HepG2 (cell line): ENCODE results near the gene ASXL1. TPM values are rescaled to one million over a fixed set of nuclear protein-coding genes. Genes with fewer than 3 reads are reported as not detected.

ENCODE experiments used
- ATF7-NPFF ChIP-seq: sonication (generic); formaldehyde crosslinking; IDR thresholded peaks from 2 replicates; pipeline ENCODE4 v1.8.1; 2023; ENCODE audit warnings: mild to moderate bottlenecking, low read depth, missing genetic modification reagents, moderate library complexity
- DNMT3B ChIP-seq: conservative IDR thresholded peaks from 2 replicates; pipeline ENCODE4 v1.6.1; 2016; ENCODE audit warnings: missing biosample characterization, control low read depth
- ETV5 ChIP-seq: IDR thresholded peaks from 2 replicates; pipeline ENCODE4 v1.6.1; 2018; ENCODE audit warnings: missing biosample characterization, missing genetic modification reagents, inconsistent platforms, borderline replicate concordance
- HHEX ChIP-seq: IDR thresholded peaks from 2 replicates; pipeline ENCODE4 v1.6.1; 2016; ENCODE audit warnings: control low read depth
- KMT2B ChIP-seq: IDR thresholded peaks from 2 replicates; pipeline ENCODE4 v1.6.1; 2016; ENCODE audit warnings: missing genetic modification reagents, missing compliant biosample characterization
- RARG ChIP-seq: sonication (generic); formaldehyde crosslinking; IDR thresholded peaks from 2 replicates; pipeline ENCODE4 v1.4.0; 2020; ENCODE audit warnings: low read depth, mild to moderate bottlenecking, missing genetic modification reagents
- RFXANK ChIP-seq: IDR thresholded peaks from 2 replicates; pipeline ENCODE4 v1.6.1; 2016
- SP5 ChIP-seq: IDR thresholded peaks from 2 replicates; pipeline ENCODE4 v1.6.1; 2016; ENCODE audit warnings: low read depth, borderline replicate concordance
- ZBTB38 ChIP-seq: sonication (generic); formaldehyde crosslinking; IDR thresholded peaks from 2 replicates; pipeline ENCODE4 v1.5.1; 2020; ENCODE audit warnings: mild to moderate bottlenecking, missing genetic modification reagents
- ZNF124 ChIP-seq: sonication (generic); formaldehyde crosslinking; IDR thresholded peaks from 2 replicates; pipeline ENCODE4 v1.4.0; 2020; ENCODE audit warnings: missing genetic modification reagents
- ZNF326 ChIP-seq: sonication (generic); formaldehyde crosslinking; IDR thresholded peaks from 2 replicates; pipeline ENCODE4 v1.4.0; 2020; ENCODE audit warnings: missing genetic modification reagents, borderline replicate concordance
- ZNF432 ChIP-seq: sonication (generic); formaldehyde crosslinking; IDR thresholded peaks from 2 replicates; pipeline ENCODE4 v1.5.0; 2020; ENCODE audit warnings: missing genetic modification reagents, mild to moderate bottlenecking, borderline replicate concordance
- ZNF446 ChIP-seq: sonication (generic); formaldehyde crosslinking; IDR thresholded peaks from 2 replicates; pipeline ENCODE4 v1.5.0; 2020; ENCODE audit warnings: mild to moderate bottlenecking, missing genetic modification reagents
- ZNF530 ChIP-seq: sonication (generic); formaldehyde crosslinking; IDR thresholded peaks from 2 replicates; pipeline ENCODE4 v1.5.0; 2020; ENCODE audit warnings: low read depth, mild to moderate bottlenecking, missing genetic modification reagents
- ZNF570 ChIP-seq: sonication (generic); formaldehyde crosslinking; IDR thresholded peaks from 2 replicates; pipeline ENCODE4 v1.4.0; 2020; ENCODE audit warnings: mild to moderate bottlenecking, missing genetic modification reagents, borderline replicate concordance
- ZNF749 ChIP-seq: sonication (generic); formaldehyde crosslinking; IDR thresholded peaks from 2 replicates; pipeline ENCODE4 v1.8.0; 2022; ENCODE audit warnings: mild to moderate bottlenecking, missing genetic modification reagents, moderate library complexity, borderline replicate concordance
- polyA plus RNA-seq, 8 experiments: library from polyadenylated mRNA; depleted of rRNA in 3 of 8; stranded (reverse) in 7 of 8; unstranded in 1 of 8; fragments of >200 nt; fragmentation: Illumina TruSeq in 4 of 8; extraction: Trizol in 4 of 8; gene quantifications; 2 replicates each; pipeline versions ENCODE4 v1.2.1 to v1.2.3, GENCODE V29; 2011 to 2016; ENCODE audit warnings: low read depth in 4 of 8, missing spikeins in 1 of 8, mixed read lengths in 1 of 8; ENCODE audit not compliant: insufficient read depth in 1 of 8
- total RNA-seq, 5 experiments: library from RNA; depleted of rRNA; stranded (reverse); fragments of >200 nt; fragmentation: Illumina TruSeq; extraction: Trizol; gene quantifications; 2 replicates each; pipeline ENCODE4 v1.2.3, GENCODE V29; 2016; ENCODE audit warnings: low read depth in 1 of 5
- TF ChIP-seq, protein P1 (sequence below): sonication (generic); formaldehyde crosslinking; IDR thresholded peaks from 2 replicates; pipeline ENCODE4 v1.4.0; 2020; ENCODE audit warnings: missing genetic modification reagents, borderline replicate concordance
- TF ChIP-seq, protein P2 (sequence below): IDR thresholded peaks from 2 replicates; pipeline ENCODE4 v1.4.0; 2020; ENCODE audit warnings: mild to moderate bottlenecking, missing genetic modification reagents
- TF ChIP-seq, protein P3 (sequence below): sonication (generic); formaldehyde crosslinking; IDR thresholded peaks from 2 replicates; pipeline ENCODE4 v1.5.0; 2020; ENCODE audit warnings: mild to moderate bottlenecking, low read depth, missing genetic modification reagents, borderline replicate concordance
- TF ChIP-seq, protein P4 (sequence below): sonication (generic); formaldehyde crosslinking; IDR thresholded peaks from 2 replicates; pipeline ENCODE4 v1.5.0; 2020; ENCODE audit warnings: mild to moderate bottlenecking, missing genetic modification reagents, borderline replicate concordance

Gene ASXL1
- total and polyA plus RNA-seq, 2 of the 13 experiments (the other 11 are each of a cell fraction or from before 2014, with no cell fraction given) = 62.1 to 74.8 TPM

DNA sequence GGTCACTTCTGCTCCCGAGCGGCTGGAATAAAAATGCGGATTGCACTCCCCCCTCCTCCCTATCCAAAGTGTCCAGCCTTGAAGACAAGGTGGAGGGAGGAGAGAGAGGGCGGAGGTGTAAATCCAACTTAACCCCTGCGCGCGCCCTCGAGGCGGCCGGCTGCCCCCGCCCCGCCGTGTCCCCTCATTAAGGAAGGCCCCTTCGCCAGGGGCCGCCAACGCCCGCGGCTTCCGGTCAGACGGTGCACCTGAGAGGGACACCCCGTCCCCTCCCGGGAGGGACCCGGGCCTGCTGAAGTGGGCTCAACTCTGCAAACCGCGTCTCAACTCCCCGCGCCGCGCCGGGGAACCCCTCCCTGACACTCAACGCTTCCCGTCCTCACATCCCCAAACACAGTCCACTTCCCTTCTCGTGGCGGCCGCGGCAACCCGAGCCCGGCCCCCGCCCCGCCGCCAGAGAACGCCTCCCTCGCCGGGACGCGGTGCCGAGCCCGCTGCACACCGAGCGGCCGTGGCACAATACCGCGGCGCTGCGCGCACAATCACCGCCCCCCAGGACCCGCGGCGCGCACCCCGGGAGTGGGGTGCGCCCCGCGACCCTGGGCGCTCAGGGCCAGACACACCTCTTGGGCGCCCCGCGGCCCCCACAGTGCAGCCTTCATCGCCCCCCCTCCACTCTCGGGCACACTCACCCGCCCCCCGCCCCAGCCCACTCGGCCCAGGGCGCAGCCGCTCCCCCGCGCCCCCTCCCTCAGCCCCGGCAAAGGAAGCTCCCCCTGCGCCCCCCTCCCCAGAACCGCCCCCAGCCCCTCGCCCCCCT, 124.5 kb downstream of the ASXL1 start (continued):
- TF ChIP-seq, protein P1, sequence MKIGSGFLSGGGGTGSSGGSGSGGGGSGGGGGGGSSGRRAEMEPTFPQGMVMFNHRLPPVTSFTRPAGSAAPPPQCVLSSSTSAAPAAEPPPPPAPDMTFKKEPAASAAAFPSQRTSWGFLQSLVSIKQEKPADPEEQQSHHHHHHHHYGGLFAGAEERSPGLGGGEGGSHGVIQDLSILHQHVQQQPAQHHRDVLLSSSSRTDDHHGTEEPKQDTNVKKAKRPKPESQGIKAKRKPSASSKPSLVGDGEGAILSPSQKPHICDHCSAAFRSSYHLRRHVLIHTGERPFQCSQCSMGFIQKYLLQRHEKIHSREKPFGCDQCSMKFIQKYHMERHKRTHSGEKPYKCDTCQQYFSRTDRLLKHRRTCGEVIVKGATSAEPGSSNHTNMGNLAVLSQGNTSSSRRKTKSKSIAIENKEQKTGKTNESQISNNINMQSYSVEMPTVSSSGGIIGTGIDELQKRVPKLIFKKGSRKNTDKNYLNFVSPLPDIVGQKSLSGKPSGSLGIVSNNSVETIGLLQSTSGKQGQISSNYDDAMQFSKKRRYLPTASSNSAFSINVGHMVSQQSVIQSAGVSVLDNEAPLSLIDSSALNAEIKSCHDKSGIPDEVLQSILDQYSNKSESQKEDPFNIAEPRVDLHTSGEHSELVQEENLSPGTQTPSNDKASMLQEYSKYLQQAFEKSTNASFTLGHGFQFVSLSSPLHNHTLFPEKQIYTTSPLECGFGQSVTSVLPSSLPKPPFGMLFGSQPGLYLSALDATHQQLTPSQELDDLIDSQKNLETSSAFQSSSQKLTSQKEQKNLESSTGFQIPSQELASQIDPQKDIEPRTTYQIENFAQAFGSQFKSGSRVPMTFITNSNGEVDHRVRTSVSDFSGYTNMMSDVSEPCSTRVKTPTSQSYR (CRISPR knock-in tag) = peak; percentile 27
- TF ChIP-seq KMT2B (peak; percentile 52; the same call in 1 of the 2 replicates), SP5 (CRISPR knock-in tag) (no peak), RARG (CRISPR knock-in tag) (no peak), ZNF530 (no peak), ZNF432 (CRISPR knock-in tag) (no peak), ZNF749 (CRISPR knock-in tag) (no peak; the same call in 1 of the 2 replicates), RFXANK (CRISPR knock-in tag) (no peak), ETV5 (CRISPR knock-in tag) (peak; percentile 87), ATF7-NPFF (peak; percentile 87), ZNF446 (CRISPR knock-in tag) (0 out of 2 replicates have a peak, but pooled peaks have one; percentile 58), ZBTB38 (peak; percentile 73; the same call in 1 of the 2 replicates), ZNF570 (CRISPR knock-in tag) (no peak), HHEX (CRISPR knock-in tag) (no peak), ZNF326 (CRISPR knock-in tag) (no peak), ZNF124 (CRISPR knock-in tag) (no peak), DNMT3B (CRISPR knock-in tag) (no peak)
- TF ChIP-seq, protein P2, sequence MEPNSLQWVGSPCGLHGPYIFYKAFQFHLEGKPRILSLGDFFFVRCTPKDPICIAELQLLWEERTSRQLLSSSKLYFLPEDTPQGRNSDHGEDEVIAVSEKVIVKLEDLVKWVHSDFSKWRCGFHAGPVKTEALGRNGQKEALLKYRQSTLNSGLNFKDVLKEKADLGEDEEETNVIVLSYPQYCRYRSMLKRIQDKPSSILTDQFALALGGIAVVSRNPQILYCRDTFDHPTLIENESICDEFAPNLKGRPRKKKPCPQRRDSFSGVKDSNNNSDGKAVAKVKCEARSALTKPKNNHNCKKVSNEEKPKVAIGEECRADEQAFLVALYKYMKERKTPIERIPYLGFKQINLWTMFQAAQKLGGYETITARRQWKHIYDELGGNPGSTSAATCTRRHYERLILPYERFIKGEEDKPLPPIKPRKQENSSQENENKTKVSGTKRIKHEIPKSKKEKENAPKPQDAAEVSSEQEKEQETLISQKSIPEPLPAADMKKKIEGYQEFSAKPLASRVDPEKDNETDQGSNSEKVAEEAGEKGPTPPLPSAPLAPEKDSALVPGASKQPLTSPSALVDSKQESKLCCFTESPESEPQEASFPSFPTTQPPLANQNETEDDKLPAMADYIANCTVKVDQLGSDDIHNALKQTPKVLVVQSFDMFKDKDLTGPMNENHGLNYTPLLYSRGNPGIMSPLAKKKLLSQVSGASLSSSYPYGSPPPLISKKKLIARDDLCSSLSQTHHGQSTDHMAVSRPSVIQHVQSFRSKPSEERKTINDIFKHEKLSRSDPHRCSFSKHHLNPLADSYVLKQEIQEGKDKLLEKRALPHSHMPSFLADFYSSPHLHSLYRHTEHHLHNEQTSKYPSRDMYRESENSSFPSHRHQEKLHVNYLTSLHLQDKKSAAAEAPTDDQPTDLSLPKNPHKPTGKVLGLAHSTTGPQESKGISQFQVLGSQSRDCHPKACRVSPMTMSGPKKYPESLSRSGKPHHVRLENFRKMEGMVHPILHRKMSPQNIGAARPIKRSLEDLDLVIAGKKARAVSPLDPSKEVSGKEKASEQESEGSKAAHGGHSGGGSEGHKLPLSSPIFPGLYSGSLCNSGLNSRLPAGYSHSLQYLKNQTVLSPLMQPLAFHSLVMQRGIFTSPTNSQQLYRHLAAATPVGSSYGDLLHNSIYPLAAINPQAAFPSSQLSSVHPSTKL (CRISPR knock-in tag) = peak; percentile 57; the same call in 1 of the 2 replicates
- TF ChIP-seq, protein P3, sequence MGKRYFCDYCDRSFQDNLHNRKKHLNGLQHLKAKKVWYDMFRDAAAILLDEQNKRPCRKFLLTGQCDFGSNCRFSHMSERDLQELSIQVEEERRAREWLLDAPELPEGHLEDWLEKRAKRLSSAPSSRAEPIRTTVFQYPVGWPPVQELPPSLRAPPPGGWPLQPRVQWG (CRISPR knock-in tag) = no peak
- TF ChIP-seq, protein P4, sequence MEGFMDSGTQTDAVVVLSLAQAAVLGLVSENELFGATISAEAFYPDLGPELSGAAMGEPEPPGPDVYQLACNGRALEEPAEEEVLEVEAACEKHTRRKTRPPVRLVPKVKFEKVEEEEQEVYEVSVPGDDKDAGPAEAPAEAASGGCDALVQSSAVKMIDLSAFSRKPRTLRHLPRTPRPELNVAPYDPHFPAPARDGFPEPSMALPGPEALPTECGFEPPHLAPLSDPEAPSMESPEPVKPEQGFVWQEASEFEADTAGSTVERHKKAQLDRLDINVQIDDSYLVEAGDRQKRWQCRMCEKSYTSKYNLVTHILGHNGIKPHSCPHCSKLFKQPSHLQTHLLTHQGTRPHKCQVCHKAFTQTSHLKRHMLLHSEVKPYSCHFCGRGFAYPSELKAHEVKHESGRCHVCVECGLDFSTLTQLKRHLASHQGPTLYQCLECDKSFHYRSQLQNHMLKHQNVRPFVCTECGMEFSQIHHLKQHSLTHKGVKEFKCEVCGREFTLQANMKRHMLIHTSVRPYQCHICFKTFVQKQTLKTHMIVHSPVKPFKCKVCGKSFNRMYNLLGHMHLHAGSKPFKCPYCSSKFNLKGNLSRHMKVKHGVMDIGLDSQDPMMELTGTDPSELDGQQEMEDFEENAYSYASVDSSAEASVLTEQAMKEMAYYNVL (CRISPR knock-in tag) = peak; percentile 42; the same call in 1 of the 2 replicates
